AG08395 (cell line): Measurements from ENCODE around the gene ESPN.
"Not testable (repeated sequence)": the region's sequence is repeated elsewhere in the genome, so short reads cannot be mapped to it uniquely, and the experiment has no call there.

ENCODE experiments used
- DNase-seq: peaks from one replicate; pipeline ENCODE4 v3.0.0; 2012; ENCODE audit warnings: mixed read lengths, low spot score

The ESPN gene

DNA sequence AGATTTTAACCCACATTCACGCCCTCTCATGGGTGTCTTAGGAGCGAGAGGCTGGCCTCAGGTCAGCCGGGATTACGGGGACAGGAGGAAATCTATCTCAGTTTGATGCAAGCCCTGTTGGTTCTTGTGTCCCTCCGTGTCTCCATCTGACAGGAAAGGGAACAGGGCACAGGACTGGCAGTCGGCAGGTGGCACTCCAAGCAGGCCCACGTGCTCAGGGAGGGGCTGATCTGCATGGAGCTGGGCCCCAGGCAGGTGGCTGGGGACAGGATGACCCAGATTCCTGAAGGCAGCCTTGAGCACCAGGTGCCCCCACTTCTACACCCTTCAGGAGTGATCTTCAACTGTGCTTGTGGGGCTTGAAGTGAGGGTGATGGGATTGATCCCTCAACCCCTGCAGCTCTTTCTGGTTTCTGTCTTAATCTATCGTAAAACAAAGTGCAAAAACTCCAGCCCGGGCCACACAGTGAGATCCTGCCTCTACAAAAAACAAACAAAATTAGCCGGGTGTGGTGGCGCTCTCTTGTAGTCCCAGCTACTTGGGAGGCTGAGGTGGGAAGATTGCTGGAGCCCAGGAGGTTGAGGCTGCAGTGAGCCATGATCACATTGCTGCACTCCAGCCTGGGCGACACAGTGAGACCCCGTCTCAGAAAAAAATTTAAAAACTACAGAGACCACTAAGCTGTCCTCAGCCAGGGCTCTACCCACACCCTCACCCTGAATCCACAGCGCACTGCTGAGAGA lies 58.6 kb downstream of the ESPN start:
- no peak for DNase-seq

DNA sequence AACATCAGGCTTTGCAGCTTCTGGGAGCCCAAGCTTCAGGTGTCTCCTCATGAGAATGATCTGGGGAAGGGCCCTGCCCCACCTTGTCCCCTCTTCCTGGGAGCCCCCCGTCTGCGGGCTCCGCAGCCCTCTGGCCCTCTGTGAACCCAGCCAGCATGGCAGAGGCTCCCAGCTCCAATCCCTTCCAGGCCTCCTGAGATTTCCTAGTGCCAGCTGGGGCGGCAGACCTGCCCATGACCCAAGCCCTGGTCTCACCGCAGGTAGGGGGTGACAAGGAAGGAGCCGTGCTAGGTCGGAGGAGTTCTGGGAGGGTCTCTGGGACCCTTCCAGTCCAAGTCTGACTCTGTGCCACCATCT lies 59.2 kb downstream of the ESPN start:
- DNase-seq = no peak

DNA sequence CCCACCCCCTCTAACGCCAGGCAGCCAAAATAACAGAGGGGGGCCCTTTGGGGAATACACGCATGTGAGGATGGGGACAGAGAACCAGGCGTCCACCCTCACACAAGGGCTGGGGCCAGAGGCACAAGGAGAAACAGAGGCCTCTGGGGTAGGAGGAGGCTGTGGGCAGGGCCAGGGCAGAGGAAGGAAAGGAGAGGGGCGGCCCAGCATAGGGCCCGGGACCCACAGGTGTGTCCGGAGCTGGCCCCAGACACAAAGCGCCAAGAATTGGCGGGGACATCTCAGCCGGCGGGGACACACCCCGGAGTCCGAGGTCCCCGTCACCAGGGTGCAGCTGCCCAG lies 60.2 kb downstream of the ESPN start:
- DNase-seq = no peak

DNA sequence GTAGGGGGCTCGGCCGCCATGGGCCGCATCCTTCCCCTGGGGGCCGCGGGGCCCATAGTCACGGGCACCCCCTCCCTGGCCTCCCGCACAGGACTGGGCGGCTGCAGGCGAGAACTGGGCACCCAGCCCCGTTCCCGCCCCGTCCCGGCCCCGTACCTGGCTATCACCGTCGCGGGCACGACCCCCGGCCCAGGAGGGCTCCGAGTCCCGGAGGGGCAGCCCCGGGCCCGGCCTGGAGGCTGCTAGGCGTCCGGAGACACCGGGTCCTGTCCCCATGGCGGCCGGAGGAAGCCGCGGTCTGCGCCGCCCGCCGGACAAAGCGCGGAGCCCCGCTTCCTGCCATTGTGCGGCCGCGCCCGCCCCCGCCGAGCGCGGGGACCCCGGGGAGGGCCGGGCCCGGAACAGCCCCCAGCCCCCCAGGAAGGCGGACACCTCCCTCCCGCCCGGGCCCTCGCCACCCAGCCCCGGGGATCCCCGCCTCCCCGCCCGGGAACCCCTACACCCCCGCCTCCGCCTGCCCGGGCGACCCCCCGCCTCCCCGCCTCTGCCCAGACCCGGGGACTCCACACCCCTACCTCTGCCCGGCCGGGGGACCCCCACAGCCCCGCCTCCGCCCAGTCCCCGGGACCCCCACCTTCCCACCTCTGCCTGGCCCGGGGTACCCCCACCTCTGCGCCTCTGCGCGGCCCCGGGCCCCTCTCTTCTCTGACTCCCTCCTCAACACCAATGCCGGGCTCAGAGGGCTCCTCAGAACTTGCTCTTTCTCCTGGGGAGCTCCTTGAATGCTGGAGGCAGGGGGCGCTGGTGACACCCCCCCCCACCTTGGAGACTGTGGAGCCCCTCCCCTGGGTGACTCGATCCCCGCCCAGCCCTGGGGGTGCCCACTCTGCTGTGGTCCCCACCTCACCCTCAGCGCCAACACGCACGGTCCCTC lies 60.9 kb downstream of the ESPN start:
- DNase-seq = no peak

DNA sequence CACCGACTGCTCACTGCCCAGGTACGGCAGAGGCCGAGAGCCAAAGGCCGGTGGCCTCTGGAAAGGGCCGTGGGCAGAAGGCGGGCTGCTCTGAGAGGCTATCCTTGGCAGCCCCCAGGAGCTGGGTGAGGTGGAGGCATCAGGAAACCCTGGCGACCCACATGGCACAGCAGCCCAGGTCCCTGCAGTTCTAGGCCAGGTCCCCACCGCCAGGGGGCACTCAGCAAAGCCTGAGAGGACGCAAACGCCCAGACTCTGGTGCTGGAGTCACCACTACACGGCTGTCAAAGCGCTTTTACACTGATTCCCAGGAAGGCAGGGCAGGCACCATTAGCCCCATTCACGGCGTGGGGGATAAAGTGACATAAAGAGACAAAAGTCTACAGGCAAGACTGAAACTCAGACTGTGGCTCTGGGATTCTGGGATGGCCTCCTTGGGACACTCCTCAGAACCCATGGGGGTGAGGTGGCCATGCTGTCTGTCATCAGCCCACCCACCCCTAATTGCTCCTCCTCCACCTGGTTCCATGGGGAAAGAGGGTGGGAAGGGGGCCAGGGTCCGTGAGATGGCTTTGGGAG lies 61.9 kb downstream of the ESPN start:
- DNase-seq = peak; percentile 90

DNA sequence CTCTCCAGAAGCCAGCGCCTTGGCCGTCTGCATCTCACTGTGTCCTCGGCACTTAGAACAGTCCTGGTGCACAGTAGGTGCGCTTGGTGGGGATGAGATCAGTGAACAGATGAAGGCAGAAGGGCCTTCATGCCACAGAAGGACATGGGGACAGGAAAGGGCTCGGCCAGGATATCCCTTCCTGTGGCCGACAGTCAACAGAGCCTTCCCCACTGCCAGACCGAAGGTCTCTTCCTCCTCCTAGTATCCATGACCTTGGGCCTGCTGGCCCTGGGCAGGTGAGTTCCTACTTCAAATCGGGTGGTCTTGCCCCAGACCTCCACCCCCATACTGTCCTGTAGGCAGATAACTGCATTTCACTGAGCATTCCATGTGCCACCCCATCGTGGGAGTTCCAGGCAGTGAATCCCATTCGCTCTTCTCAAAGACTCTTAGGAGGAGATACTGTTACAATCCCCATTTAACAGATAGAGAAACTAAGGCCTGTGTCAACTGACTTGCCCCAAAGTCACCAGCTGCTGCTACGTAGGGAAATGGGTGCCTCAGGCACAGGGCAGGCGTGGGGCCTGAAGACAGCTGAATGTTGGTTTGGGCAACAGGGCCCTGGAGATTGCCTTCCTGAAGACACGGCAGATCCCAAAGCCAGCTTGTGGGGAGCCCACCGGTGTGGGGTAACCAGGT lies 63.4 kb downstream of the ESPN start:
- DNase-seq = no peak

DNA sequence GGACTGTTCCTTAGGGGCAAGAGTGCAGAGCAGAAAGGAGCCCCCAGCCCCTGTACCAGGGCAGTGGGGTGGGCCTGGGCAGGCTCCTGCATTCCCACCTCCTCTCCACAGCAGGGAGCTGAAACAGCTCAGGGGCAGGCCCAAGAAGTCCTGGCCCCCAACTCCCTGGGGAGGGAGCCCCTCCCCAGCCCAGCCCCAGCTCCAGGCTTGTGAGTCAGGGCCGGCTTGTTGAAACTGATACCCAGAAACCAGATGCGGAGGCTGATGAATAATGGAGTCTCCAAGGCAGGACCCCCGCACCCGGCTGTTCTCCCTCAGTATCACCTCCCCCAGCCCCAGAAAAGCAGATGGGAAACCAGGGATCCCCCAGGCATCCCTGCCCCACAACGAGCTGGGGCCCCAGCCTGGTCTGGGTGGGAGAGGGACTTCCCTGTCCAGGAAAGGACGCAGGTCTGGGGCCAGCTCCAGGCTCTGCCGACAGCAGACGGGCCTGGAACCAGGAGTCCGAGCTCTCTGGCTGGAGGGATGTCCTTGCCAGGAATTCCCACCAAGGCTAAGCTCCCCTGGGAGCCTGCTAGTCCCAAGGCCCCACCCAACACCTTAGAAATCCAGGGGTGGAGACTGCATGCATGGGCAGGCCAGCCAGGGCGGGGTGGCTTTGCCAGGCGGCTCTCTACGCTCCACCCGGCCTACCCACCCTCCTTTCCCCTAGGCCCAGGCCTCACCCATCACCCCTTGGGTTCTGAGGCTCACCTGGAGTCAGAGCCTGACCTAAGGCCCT lies 64.2 kb downstream of the ESPN start:
- no peak for DNase-seq

DNA sequence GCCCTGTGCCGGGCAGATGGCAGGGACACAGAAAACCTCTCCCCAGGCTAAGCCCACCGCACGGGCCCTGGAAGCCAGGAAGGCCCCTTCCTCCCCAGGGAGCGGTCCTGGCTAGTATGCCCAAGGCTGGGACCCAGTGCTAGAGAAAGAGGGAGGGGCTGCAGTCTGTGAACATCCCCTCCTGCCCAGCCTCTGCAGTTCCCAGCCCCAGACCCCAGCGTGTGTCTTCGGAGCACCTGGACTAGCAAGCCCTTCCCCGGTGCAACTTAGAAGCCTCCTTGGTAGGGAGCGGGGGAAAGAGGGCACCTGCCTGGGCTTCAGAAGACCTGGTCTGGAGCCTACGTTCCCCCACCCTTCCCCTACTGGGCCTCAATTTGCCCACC lies 64.8 kb downstream of the ESPN start:
- no peak for DNase-seq

DNA sequence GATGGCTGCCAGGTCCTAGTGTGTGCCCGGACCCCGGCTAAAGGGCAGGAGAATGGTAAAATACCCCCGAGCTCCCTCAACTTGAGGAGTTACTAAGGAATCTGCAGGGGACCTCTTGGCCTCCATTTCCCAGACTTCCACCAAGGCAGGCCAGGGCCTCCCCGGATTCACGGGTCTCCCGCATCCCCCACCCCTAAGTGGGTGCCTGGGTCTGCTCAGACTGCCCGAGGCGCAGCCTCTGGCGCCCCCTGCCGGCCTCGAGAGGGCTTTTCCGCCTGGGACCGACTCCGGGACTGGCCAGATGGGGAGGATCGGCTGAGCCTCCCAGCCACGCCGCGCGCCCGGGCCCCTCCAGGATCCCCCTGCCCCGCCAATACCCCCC lies 65.2 kb downstream of the ESPN start:
- peak; percentile 92 for DNase-seq

DNA sequence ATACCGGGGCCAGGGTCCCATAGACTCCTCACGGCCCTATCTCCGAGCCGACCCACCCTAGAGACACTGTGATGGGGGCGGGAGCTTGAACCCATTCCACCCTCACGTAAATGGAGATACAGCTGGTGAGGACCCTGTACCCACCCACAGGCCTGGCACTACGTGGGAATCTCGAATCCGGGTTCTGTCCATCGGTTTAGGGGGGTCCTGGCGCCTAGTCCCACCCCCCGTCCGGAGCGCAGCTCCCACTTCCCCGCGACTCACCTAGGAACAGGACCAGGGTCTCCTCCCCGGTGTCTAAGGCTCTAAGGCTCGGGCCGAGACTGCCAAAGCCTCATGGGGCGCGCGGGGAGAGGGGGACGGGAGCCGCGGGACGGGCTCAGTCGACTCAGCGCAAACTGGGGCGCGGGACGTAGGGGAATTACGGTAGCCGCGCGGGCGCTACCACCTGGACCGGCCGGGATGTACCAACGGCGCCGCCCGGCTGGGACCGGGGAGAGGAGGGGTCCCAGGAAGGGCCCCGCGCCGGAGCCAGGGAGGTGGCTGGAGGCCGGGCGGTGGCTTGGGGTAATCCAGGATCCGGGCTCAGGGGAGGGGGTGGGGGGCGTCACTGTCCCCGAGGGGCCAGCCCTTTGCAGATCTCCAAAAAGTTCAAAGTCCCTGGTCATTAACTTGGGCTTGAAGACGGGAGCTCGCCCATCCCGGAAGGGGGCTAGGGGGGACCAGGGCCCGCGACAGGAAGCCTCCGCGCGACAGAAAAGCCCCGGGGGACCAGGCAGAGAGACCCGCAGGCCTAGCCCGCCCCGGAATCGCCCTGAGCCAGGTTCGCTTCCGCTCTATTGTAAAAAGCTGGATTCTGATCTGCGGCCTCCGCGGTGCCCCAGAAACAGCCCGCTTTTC lies 65.9 kb downstream of the ESPN start:
- DNase-seq = peak; percentile 73

DNA sequence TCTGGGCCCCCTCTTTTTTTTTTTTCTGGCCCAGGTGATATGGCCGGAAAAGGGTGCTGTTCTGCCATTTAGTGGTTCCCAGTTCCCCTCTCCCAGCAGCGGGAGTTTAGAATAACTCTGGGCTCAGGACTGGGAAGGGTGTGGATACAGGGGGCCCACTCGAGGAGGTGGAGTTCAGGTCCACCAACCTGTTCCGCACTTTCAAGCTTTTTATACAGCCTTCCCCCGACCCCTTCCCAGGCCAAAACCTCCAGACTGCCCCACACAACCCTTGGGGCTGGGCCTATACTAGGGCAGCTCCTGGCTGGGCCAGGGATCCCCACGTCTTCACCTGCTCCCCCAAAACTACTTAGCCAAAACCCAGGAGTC lies 66.5 kb downstream of the ESPN start:
- no peak for DNase-seq

DNA sequence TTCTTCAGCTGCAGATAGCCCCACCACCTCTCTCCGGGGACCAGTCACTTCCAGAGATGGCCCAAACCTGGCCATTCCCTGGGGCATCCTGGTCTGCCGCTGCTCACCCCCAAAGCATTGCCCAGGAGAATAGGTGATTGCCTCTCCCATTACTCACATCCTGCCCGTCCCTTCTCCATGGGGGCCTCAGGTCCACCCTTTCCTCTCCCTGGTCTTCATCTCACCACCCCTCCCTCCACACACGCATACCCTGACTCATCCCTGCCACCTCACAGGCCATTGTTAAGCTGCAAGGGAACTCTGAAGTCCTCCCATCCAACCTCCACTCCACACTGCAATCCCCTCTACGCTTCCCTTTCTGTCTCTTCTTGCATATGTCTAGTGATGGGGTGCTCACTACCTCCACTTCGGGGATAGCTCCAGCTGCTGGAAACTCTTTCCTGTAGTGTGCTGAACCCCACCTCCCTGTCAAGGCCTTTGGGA lies 66.9 kb downstream of the ESPN start, which contains the start of gene PLEKHG5:
Gene PLEKHG5 (minus strand): TSS at position 188 of the 483 bp plus-strand sequence. CDS start 14,096 bp downstream, outside the sequence.
- DNase-seq = peak; percentile 69

DNA sequence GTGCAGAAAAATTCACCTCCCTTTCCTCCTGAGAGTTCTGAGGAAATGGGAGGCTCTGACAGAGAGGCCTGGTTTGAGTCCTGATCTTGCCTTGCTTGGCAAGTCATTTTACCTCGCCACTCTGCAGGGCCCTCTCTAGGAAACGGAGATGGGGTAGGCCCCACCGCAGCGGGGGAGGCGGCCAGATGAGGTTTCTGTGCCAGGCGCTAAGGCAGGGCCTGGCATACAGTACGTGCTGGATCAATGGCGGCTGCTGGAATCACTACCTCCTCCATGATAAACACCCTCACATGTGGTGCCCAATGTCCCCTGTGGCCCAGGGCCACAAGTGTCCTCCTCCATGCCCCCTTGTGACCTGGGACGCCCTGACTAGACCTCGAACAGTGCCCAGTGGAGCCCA lies 67.4 kb downstream of the ESPN start:
- no peak for DNase-seq

DNA sequence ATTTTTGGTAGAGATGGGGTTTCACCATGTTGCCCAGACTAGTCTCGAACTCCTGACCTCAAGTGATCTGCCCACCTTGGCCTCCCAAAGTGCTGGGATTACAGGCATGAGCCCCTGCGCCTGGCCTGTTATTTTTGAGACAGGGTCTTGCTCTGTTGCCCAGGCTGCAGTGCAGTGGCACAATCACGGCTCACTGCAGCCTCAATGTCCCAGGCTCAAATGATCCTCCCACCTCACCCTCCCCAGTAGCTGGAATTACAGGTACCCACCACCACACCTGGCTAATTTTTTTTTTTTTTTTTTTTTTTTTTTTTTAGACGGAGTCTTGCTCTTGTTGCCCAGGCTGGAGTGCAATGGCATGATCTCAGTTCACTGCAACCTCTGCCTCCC lies 69.3 kb downstream of the ESPN start:
- not testable (repeated sequence) for DNase-seq

DNA sequence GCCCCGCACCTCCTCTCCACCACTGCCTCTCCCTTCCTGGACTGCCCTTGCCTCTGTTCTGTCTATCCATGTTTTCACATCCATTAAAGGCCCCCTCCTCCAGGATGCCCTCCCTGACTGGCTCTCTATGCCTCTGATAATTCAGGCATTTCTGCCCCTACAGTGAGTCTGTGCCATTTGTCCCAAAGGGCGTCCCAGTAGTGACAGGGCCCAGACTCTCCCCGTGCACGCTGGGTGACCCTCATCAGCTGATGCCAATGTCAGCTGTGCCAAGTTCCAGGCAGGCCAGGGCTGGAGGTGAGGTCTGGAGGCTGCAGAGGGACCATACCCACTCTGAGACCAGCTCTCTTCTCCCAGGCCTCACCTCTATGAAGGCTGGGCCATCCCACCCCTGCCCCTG lies 70.1 kb downstream of the ESPN start:
- no peak for DNase-seq

DNA sequence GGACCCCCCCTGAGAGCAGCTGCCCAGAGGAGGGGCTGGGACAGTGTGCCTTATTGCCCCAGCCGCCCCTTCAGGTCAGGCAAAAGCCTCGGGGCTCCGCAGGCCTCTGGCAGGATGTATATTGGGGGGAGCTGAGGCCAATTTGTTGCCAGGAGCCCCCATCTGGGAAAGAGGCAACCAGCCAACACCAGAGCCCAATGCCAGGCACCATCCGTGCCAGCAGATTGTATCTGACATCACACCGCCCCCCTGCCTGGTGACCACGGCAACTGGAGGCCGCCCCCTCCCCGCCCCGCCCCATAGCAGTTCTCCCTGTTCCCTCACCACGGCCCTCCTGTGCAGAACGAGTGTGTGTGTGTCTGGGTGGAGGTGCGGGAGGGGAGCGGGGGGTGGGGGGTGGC lies 70.5 kb downstream of the ESPN start:
- DNase-seq = no peak

DNA sequence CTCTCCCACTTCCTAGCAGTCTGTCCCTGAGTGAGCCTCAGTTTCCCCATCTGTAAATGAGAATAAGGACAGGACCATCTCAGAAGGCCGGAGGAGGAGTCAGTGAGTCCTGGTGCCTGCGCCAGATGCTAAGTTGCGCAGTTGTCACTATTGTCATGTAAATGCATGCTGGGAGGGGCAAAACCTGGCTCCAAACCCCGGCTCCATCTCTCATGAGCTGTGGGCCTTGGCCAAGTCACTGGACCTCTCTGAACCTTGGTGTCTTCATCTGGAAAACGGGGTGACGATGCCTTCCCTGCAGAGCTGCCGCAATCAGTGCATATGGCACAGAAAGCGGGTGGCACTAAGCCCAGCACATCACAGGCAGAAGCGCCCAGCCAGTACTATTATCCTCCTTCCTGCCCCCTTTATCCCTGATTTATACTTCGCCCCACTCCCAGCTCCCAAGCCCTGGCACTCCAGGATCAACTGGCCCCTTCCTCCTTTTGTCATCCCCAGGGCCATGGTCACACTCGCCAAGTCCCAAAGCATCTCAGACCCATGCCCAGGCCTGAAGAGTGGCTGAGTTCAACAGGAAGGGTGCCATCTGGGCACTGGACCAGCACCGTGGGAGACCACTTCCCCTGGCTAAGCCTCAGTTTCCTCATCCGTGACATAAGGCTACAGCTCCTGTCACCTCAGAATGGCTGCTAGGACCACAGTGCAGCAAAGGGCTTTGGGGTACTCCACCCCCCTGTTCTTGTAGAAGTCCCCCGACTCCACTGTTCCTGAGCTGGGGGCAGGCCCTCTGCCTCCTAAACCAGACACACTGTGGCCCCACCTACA lies 71.2 kb downstream of the ESPN start:
- no peak for DNase-seq

DNA sequence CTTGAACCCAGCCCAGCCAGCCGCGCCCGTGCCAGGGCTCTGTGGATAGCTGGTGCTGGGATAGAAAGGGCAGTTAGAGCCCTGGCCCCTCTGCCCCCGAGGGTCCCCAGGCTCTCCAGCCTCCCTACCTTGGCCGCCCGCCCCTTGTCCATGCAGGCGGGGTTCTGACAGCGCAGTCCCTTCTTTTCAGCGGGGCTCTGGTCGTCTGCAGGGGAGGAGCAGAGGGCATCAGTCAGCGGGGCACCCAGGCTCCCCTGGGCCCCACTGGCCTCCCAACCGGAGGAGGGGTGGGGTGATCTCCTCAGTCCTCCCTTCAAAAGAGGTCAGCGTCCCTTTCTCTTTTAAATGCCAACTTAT lies 71.8 kb downstream of the ESPN start:
- no peak for DNase-seq

DNA sequence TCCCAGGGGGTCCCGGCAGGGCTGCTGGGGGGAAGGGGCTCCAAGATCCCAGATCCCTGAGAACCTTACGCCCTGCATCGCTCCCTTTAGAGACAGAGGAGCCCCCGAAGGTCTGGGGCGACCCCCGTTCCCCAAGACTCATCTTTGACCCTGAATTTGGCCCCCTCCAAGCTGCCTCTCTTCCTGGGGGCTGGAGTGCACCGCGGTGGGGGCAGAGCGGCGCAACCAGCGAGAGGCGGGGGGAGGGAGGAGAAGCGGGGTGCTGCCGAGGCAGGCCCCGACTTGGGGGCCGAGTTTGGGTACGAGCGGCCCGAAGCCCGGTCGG lies 72.3 kb downstream of the ESPN start:
- no peak for DNase-seq
